Duodenal mucosa (tissue), 2 donors: ENCODE measurements around the gene CCDC124.

Experiments used
- H3K27ac ChIP-seq: one replicate; pipeline ENCODE4 v1.7.0; 2013; ENCODE audit warnings: low read depth, low read length
- H3K27me3 ChIP-seq, 2 donors: one replicate each; pipeline ENCODE4 v1.7.0; 2013; ENCODE audit warnings: low read length in 2 of 2, control low read depth in 1 of 2; ENCODE audit not compliant: insufficient read depth in 2 of 2, control insufficient read depth in 1 of 2
- H3K36me3 ChIP-seq, 2 donors: one replicate each; pipeline ENCODE4 v1.7.0; 2013; ENCODE audit warnings: low read length in 2 of 2, control low read depth in 1 of 2; ENCODE audit not compliant: insufficient read depth in 2 of 2, control insufficient read depth in 1 of 2
- H3K4me1 ChIP-seq, 2 donors: one replicate each; pipeline ENCODE4 v1.7.0; 2013; ENCODE audit warnings: low read length in 2 of 2, control low read depth in 1 of 2; ENCODE audit not compliant: insufficient read depth in 2 of 2, control insufficient read depth in 1 of 2
- H3K4me3 ChIP-seq, 2 donors: one replicate each; pipeline ENCODE4 v1.7.0; 2013; ENCODE audit warnings: low read length in 2 of 2, low read depth in 1 of 2
- H3K9ac ChIP-seq, 2 donors: one replicate each; pipeline ENCODE4 v1.7.0; 2013; ENCODE audit warnings: low read length in 2 of 2, low read depth in 1 of 2
- H3K9me3 ChIP-seq, 2 donors: one replicate each; pipeline ENCODE4 v1.7.0; 2013; ENCODE audit warnings: low read length in 2 of 2, control low read depth in 1 of 2; ENCODE audit not compliant: control insufficient read depth in 1 of 2

CCDC124 gene

GRCh38 chr19:17953316-17953801, 20.5 kb downstream of the CCDC124 start:
- Histone ChIP-seq H3K36me3 (no peaks in the 10 kb centered on the region), H3K4me1 (peaks cover 0 to 29% of the 10 kb centered on the region in 2 donors), H3K27me3 (peaks cover 58 to 60% of the 10 kb centered on the region in 2 donors), H3K9me3 (no peaks in the 10 kb centered on the region), H3K27ac (no peak overlapping the region), H3K4me3 (no peak overlapping the region), H3K9ac (no peak overlapping the region)

DNA sequence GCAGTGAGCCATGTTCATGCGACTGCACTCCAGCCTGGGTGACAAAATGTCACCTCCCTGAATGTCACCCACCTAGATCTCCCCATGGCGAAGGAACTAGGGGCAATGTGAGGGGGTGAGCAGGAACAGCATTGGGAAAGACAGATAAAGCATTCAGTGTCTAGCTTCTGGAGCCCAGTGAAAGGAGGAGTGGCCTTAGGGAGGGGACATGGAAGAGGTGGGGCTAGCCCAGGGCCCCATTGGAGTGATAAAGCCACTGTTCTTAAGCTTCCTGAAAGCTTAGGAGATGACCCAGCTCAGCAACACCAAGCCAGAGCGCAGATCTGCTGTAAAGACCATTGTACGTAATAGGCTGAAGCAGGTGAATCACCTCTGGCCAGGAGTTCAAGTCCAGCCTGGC, 21.1 kb downstream of the CCDC124 start:
- H3K27me3 ChIP-seq = peaks cover 56 to 58% of the 10 kb centered on the region in 2 donors
- H3K27ac ChIP-seq = no peak overlapping the region
- no peak overlapping the region for H3K4me3 ChIP-seq

DNA sequence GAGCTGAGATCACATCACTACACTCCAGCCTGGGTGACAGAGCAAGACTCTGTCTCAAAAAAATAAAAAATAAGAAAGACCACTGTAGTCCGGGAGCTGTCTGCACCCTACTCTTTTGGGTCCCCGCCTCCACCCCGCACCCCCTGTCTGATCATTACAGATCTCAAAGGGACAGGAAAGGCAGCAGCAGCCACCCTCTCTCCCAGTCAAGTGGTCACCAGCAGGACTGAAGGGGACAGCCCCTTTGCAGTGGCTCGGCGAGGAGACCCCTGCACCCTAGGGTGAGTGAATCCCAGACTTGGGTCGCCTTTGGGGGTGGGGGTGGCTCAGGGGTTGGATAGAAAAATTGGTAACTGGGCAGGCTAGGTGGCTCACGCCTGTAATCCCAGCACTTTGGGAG, 21.6 kb downstream of the CCDC124 start:
- Histone ChIP-seq H3K9ac (no peak overlapping the region), H3K36me3 (no peaks in the 10 kb centered on the region), H3K4me3 (no peak overlapping the region), H3K4me1 (peaks cover 0 to 25% of the 10 kb centered on the region in 2 donors), H3K27ac (no peak overlapping the region), H3K27me3 (peaks cover 51 to 55% of the 10 kb centered on the region in 2 donors), H3K9me3 (no peaks in the 10 kb centered on the region)

More for the DNA sequence above, 21.1 kb downstream of the CCDC124 start:
- Histone ChIP-seq H3K4me1 (peaks cover 0 to 29% of the 10 kb centered on the region in 2 donors), H3K9ac (no peak overlapping the region), H3K36me3 (no peaks in the 10 kb centered on the region), H3K9me3 (no peaks in the 10 kb centered on the region)

DNA sequence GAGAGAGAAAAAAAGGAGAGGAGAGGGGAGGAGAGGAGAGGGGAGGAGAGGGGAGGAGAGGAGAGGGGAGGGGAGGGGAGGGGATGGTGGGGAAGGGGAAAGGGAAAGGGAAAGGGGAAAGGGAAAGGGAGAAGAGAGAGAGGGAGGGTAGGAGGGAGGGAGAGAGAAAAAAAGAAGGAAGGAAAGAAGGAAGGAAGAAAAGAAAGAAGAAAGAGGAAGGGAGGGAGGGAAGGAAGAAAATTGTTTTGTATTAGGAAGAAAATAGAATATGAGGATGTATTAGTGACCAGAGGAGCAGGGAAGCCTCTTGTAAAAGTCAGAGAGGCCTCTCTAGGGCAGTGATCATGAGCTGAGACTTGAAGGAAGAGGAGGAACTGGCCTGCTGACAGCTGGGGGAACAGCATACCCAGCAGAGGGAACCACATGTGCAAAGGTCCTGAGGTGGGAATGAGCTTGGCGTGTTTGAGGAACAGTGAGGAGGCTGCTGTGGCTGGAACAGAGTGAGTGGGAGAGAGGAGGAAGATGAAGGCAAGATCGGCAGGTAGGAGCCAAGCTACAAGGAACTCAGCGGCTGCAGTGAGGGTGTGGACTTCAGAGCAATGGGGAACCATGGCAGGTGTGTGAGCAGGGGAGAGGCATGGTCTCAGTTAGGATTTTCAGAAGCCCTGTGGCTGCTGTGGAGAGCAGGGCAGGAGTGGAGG, 24.5 kb downstream of the CCDC124 start:
- Histone ChIP-seq H3K4me3 (no peak overlapping the region), H3K9ac (no peak overlapping the region), H3K27ac (no peak overlapping the region), H3K36me3 (no peaks in the 10 kb centered on the region), H3K9me3 (no peaks in the 10 kb centered on the region), H3K27me3 (peaks cover 22 to 29% of the 10 kb centered on the region in 2 donors), H3K4me1 (peaks cover 0 to 5% of the 10 kb centered on the region in 2 donors)

DNA sequence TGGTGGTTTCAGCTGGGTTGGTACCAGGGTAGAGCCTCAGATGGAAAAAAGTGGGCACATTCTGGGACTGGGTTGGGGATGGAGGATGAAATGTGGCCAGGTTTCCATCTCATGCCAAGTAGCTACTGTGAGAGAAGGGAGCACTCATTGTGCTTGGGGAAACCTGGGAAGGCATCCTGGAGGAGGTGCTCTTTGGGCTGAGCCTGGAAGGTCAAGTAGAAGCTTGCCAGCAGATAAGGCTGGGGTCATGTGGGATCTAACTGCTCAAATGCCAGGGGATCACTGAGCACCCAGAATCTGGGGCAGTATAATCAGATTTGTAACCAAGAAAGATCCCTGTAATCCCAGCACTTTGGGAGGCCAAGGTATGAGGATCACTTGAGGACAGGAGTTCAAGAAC, 25.1 kb downstream of the CCDC124 start:
- no peaks in the 10 kb centered on the region for H3K36me3 ChIP-seq
- no peaks in the 10 kb centered on the region for H3K9me3 ChIP-seq
- peaks cover 16 to 23% of the 10 kb centered on the region in 2 donors for H3K27me3 ChIP-seq
- no peak overlapping the region for H3K27ac ChIP-seq
- no peak overlapping the region for H3K4me3 ChIP-seq
- H3K9ac ChIP-seq = no peak overlapping the region
- H3K4me1 ChIP-seq = no peaks in the 10 kb centered on the region

DNA sequence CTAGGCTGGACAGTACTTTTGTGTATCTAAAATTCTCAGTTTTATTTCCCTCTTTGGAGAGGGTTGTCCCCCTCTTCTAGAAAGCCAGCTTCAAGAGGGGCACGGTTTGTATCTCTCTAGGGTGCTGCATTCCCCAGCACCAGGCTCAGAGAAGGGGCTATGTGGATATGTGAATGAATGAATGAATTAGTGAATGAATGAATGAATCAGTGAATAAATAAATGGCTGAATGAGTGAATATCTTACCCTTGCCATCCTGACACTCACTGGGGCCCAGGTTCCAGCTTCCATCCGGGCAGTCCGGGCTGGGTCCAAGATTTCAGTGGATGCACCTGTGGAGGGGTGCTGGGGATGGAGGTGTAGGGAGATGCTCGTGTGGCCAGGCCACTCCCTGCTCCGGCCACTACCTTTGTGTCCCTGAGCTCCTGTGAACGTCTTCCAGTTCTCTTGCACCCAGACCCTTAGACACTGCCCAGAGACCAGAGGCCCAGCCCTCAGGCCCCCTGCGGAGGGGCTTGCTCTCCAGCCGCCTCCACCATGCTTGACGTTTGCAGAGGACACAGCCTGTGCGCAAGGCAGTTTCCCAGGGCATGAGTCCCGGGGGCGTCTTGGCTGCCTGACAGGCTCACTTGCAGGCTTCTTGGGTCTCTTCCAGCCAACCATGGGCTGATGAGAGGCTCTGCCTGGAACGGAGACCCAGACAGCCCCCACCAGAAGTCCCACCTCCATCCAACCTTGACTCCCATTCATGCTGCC, 31.3 kb downstream of the CCDC124 start:
- H3K4me1 ChIP-seq = no peaks in the 10 kb centered on the region
- H3K27ac ChIP-seq = no peak overlapping the region
- H3K36me3 ChIP-seq = no peaks in the 10 kb centered on the region
- no peak overlapping the region for H3K9ac ChIP-seq
- no peaks in the 10 kb centered on the region for H3K9me3 ChIP-seq
- no peak overlapping the region for H3K4me3 ChIP-seq
- peaks cover 20 to 32% of the 10 kb centered on the region in 2 donors for H3K27me3 ChIP-seq

DNA sequence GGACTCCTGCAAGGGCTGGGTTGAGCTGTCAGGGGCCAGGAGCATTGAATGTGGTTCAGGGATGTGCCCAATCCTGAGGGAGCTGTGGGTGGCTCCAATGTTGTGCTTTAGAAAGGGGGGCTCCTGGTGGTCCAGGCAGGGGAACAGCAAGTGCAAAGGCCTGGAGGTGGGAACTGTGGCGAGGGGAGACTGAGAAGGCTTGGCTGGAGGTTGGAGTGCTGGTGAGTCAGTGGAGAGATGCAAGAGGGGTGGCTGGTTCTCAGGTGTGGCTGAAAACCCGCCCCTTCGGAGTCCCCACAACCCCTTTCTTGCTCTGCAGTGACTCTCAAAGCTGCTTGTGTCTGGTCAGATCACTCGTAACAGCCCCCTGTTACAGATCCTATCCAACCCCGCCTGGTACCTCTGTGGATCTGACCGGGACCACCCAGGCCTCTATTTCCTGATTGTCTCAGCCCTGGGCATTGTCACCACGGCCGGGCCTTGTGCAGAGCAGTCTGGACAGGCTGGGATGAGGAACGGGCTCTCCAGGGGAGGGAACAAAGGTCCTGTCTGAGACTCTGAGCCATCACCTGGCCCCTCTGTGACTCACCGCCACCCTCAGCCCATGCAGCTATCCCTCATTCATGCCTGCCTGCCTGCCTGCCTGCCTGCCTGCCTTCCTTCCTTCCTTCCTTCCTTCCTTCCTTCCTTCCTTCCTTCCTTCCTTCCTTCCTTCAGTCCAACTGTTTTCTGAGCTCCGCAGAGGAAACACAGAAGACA, 32.7 kb downstream of the CCDC124 start:
- Histone ChIP-seq H3K27me3 (peaks cover 20 to 32% of the 10 kb centered on the region in 2 donors), H3K36me3 (no peaks in the 10 kb centered on the region), H3K4me3 (no peak overlapping the region), H3K9ac (no peak overlapping the region), H3K9me3 (no peaks in the 10 kb centered on the region), H3K27ac (no peak overlapping the region), H3K4me1 (no peaks in the 10 kb centered on the region)

GRCh38 chr19:17966129-17966483, 33.3 kb downstream of the CCDC124 start:
- Histone ChIP-seq H3K36me3 (no peaks in the 10 kb centered on the region), H3K4me3 (no peak overlapping the region), H3K9ac (no peak overlapping the region), H3K9me3 (no peaks in the 10 kb centered on the region), H3K27ac (no peak overlapping the region), H3K27me3 (peaks cover 20 to 32% of the 10 kb centered on the region in 2 donors), H3K4me1 (no peaks in the 10 kb centered on the region)

GRCh38 chr19:17966550-17967256, 33.9 kb downstream of the CCDC124 start, which contains the start of gene KCNN1:
Gene KCNN1, plus strand, starts transcription at chr19:17967107. Its CDS starts 6,782 bp downstream, at chr19:17973889.
- Histone ChIP-seq H3K27ac (no peak within 1 kb of the TSS), H3K4me1 (no peaks in the 10 kb centered on the region), H3K9ac (no peak within 1 kb of the TSS), H3K36me3 (no peaks in the 10 kb centered on the region), H3K4me3 (no peak within 1 kb of the TSS), H3K27me3 (peaks cover 20 to 32% of the 10 kb centered on the region in 2 donors), H3K9me3 (no peaks in the 10 kb centered on the region)
